Measurements from ENCODE around the gene WIPF3.

The WIPF3 gene

GRCh38 chr7:29809533-29810155, 3.3 kb downstream of the WIPF3 start:
- no peak for DNase-seq

GRCh38 chr7:29810297-29810696, 4.0 kb downstream of the WIPF3 start:
- no peak for DNase-seq

DNA sequence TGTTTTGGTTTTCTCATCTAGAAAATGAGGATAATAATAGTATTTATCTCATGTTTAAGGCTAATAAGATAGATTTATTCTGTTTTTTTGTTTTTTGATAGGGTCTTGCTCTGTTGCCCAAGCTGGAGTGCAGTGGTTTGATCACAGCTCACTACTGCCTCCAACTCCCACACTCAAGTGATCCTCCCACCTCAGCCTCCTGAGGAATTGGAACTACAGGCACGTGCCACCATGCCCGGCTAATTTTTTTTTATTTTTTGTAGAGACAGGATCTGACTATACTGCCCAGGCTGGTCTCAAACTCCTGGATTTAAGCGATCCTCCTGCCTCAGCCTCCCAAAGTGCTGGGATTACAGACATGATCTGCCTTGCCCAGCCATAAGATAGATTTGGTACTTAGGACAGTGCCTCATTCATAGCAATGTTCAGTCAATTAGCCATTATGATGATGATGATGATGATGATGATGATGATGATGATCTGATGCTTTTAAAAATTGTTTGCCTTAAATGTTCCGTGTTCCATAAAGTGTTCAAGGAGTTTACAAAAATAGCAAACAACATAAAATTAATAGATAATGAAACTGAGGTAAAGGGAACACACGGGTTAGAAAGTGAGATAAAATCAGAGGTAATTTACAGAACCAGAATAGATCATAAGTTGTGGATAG, 4.6 kb downstream of the WIPF3 start:
- no peak for DNase-seq

DNA sequence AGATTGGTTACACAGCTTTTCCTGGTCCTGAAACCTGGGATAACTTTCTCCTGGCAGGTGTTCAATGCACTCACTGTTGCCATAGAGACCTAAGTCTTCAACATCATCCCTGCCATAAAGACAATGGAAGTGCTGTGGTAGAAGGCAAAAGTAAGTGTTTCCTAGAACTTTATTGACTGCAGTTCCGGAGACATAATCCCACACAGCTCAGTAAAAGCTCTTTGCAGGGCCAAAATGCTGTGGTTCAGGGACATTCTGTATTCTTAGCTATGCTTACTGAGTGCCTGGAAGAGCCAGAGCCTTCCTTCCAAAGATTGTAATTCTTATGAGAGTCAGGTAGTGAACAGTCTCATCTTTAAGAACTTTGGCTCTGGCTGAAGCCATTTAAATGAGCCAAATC, 5.3 kb downstream of the WIPF3 start:
- no peak for DNase-seq

GRCh38 chr7:29812185-29812876, 6.0 kb downstream of the WIPF3 start:
- DNase-seq, result no peak

GRCh38 chr7:29815181-29816105, 9.1 kb downstream of the WIPF3 start:
- no peak for DNase-seq

GRCh38 chr7:29818308-29818707, 12.0 kb downstream of the WIPF3 start:
- DNase-seq, result no peak

DNA sequence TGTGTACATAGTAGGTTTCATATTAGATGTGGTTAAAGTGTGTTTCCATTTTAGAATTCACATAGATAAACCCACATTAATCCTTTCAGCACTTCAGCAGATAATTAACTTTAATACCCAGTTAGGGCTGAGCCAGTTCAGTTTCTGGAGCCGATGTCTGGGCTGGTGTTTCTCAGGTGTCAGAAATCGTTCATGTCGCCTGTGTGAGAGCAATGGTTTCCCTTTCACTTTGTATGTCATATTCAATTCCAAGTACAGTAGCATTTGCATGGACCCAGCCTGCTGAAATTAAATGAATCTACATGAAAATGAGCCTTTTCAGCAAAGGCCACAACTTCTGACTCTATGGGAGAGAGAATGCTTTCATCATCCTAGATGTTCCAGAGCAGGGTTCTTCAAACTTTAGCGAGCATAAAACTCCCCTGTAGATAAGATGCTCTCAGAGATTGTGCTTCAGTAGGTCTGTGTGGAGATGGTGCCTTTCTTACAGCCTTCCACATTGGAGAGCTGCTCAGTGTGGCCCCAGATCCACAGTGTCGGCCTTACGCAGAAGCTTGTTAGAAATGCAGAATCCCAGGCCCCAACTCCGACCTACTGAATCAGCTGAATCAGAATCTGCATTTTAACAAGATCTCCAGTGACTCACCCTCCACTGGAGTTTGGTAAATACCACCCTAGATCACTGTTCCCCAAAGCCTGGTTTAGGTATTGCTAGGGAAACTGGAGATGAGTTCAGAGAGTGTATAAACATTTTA, 19.6 kb downstream of the WIPF3 start:
- DNase-seq, result no peak

- no peak for DNase-seq
Measured at GRCh38 chr7:29826530-29826822, 20.2 kb downstream of the WIPF3 start.

GRCh38 chr7:29826904-29827303, 20.6 kb downstream of the WIPF3 start:
- DNase-seq, result no peak

GRCh38 chr7:29831705-29832104, 25.4 kb downstream of the WIPF3 start:
- no peak for DNase-seq

- no peak for DNase-seq
Measured at GRCh38 chr7:29833929-29834328, 27.6 kb downstream of the WIPF3 start.

DNA sequence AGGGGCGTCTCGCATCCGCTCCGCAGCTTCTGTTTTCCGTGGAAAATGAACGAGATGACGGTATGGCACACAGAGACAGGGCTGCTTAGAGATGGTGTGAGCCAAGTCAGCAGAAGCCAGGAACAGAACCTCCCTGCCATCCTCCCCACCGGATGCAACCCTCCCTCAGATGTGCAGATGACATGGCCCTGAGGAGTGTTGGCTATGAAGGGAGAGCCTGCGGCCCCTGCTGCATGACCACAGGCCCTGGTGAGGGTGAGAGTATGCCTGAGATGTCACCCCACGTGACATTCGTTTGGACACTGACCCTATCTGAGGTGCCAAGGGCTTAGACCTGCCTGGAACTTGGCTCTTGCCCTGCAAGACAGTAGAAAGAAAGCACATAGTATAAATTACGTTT, 29.4 kb downstream of the WIPF3 start:
- DNase-seq, result no peak

DNA sequence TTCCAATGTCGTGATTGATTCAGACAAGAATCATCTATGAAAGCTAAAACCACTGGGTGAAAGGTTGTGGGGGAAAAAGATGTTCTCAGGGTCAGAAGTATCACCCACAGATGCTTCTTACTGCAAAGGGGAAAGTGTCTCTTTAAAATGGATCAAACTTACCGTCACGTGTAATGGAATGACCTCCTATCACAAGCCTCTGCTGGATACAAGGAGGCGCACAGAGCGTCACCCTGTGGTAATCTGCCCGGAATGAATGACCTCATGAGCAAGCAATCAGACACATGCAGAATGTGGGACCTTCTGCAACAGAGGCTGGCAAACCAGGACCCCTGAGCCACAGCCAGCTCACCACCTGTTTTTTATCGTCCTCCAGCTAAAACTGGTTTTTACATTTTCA, 33.0 kb downstream of the WIPF3 start:
- DNase-seq, result no peak

DNA sequence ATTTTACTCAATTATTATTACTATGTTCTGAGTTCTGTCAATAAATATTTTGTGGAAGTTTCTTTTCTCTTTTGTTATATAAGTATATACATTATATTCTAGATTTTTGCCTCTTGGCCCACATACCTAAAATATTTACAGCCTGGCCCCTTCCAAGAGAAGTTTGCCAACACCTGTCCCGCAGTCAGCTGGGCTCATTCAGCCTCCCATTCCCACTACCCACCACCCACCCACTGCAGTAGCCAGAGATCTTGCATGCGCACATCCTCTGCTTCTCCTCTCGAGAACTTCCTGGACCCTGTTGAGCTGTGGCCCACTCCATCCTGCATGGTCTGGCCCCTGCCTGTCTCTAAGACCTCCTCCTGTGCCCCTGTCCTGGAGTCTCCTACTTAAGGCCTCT, 33.6 kb downstream of the WIPF3 start:
- no peak for DNase-seq

- DNase-seq, result no peak
Measured at GRCh38 chr7:29840701-29841100, 34.4 kb downstream of the WIPF3 start.

DNA sequence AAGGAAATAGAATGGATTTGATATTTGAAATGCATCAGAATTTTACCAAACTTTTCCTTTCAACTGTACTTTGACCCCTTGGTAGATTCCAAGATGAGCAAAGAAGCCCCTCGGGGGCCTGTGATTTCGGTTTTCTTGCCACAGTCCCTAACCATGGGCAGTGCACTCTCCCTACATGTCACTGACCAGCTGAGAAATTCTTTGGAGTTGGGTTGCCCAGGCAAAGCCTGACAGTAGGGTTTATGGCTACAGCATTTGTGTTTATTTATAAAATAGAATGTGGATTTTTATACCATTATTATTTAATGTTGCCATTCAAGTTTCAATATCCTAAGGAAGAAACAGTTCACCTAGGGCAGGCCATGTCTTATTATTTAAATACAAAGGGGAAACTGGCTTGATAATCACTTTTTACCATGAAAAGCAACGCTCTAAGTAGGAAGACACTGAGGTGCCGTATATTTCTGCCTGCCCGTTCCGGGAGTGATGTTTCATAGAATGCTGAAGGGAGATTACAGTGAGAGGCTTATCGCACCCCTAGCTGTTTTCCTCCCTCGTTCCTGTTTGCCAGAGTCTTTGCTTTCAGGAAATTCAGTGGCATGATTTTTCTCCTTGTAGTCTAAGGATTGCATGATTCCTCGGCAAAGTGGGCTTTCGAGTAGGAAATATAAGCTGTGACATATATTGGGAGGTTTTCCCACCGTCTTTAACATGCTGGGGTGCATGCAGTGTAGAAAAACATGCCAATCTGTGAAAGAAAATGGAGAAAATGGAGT, 35.8 kb downstream of the WIPF3 start:
- no peak for DNase-seq

GRCh38 chr7:29843093-29843492, 36.8 kb downstream of the WIPF3 start:
- no peak for DNase-seq

GRCh38 chr7:29843726-29844125, 37.4 kb downstream of the WIPF3 start:
- DNase-seq, result no peak

- no peak for DNase-seq
Measured at GRCh38 chr7:29844559-29844958, 38.3 kb downstream of the WIPF3 start.

DNA sequence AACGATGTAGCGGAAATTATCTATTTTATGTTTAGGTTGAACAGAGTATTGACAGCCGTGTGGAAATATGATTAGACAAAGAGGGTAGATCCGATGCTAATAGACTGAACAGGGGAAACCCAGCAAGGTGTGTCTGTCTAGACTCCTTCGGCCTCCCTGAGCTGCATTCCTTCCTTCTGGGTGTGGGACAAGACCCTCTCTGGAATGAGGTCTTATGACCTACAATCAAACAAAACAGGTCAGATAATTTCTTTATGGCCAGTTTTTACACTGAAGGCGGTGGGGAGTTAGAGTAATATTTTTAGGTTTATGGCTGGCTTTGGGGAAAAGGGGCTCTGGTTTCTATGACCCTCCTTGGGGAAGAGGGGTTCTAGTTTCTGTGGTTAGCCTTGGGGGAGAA, 41.2 kb downstream of the WIPF3 start:
- no peak for DNase-seq

DNA sequence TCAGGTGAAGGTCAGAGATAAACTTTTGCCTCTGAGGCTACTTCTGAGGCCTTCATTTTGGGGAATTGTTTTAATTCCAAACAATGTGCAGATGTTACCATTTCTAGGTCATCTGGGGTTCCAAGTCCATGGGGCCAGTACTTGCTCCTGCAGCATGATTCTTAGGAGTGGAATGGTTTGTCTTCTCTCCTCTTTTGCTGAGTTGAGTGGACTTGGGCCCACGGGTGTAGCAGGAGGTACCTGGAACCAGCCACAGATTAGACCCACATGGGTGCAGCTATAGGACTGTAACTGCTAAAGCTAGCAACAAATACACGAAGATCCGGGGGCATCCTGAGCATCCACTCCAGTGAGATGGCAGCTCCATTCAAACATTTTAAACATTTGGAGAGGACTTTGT, 41.6 kb downstream of the WIPF3 start:
- DNase-seq, result no peak
